ENCODE data around the gene SRGAP1.

DNA sequence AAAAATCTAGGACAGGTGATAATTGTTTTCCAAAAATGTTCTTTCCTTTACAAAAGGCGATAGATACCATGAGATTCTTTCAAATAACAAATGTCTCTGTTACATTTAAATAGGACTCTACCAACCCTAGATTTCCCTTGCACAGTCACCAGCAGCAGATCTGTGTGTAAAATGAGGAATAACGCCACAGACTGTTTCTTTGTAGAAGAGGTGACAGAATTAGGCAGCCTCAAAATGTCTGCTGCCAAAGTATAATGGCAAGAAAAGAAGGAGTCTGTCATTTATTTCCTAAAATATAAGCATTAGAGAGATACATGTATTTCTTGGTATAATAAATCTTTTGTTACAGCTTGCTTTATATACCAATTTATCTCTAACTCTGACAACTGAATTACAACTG, 8.5 kb upstream of the SRGAP1 start:
- TF ChIP-seq EZH2 (IDR thresholded peaks at IDR 0.05; ENCODE audit: insufficient read depth, poor library complexity, severe bottlenecking) (no peak), EZH2phosphoT487 (IDR thresholded peaks at IDR 0.05; ENCODE audit: insufficient read depth, low read depth) (no peak)
